Measurements from ENCODE around the gene STK11IP.
"Not testable (repeated sequence)": the region's sequence is repeated elsewhere in the genome, so short reads cannot be mapped to it uniquely, and the experiment has no call there.

Gene STK11IP

DNA sequence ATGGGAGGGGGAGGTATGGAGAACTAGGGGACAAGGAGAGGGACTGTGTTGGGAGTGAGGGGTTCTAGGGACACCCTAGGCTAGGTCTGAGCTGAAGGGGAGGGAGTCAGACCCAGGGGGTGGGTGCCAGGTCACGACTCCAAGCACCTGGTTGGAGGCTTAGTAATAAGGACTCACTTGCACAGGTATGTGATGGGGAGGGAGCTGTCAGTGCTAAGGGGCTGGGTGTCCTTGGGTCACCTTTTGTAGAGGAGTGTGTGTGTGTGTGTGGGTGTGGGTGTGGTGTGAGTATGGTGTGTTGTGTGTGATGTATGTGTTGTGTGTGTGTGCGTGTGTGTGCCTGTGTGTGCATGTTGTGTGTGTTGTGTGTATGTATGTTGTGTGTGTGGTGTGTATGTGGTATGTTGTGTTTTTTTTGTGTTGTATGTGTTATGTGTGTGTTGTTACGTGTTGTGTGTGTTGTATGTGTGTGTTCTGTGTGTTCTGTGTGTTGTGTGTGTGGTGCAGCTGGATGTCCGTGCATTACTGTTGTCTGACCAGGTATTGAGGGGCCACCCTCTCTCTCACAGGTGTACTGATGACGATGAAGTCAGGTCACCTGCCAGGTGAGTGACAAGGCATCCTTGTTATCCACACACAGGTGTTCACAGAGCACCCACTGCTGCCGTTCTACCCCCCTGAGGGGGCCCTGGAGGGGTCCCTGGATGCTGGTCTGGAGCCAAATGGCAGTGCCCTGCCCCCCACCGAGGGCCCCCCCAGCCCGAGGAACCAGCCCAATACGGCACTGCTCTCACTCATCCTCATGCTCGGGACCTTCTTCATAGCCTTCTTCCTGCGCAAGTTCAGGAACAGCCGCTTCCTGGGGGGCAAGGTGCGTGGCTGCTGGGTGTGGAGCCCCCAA, 39.5 kb downstream of the STK11IP start:
- DNase-seq = no peak

DNA sequence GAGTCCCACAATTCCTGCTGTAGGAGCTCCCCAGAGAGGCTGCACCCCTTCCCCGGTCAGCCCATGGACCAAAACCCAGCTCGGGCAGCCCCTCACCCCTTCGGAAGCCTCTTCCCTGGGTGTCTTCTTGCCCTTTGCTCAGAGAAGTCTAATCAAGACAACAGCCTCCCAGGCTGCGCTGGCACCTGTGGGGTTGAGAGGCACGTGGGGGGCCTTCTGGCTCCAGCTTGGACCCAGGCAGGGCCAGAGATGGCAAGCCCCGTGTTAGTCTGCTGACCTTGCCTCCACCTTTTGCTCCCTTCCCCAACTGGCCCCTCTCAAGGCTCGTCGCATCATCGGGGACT, 40.2 kb downstream of the STK11IP start:
- DNase-seq = no peak

DNA sequence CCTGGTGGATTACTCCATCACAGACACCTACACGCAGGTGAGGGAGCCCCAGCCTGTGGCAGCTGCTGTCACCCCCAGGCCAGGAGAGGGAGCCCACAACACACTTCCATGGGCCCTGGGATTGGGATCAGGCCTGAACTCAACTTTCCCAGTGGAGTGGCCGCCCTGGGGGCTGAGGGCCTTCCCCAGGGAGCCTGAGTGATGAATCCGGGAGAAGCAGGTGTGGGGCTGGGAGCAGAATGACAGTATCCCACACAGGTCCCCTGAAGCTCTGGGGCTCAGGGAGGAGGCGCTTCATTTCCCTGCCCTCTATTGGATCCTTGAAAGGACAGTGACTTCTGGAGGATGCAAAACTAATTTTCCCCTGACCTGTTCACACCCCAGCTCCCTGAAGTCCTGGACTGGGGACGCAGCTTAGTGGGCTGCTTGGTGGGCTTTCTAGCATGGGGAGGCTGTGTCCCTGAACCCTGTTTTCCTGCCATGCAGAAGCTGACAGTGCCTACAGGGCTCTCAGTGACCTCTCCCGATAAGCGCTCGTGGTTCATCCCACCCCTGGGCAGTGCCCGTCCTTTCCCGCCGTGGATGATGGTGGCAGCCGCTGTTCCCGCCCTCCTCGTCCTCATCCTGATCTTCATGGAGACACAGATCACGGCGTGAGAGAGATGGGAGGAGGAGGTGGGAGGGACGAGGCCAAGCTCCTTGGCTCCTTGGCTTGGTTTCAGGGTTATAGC, 40.7 kb downstream of the STK11IP start:
- DNase-seq = no peak

DNA sequence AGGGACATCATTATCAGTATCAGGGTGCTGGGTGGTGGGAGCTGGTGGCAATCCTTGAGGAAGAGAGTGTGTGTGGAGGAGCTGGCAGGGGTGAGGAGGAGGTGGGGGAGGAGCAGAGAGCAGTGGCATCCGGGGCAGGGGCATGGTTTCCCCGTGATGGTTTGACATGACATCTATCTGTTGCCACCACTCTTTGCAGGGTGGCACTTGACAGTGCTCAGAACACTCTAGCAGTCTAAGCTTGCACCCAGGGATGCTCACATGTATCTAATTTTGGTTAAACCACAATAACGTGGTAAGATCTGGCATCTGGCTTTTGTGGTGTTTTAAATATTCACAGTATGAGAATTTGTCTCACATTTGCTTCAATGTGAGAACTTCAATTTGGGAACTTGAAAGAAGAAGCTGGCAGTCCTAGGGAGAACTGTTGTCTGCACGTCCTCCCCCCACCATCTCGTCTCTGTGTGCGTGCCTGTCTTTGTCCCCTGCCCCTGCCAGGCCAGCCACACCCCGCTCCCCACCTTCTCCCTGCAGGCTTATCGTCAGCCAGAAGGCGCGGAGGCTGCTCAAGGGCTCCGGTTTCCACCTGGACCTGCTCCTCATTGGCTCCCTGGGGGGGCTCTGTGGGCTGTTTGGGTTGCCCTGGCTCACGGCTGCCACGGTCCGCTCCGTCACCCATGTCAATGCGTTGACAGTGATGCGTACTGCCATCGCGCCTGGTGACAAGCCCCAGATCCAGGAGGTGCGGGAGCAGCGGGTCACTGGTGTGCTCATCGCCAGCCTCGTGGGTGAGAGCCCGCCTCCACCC, 41.5 kb downstream of the STK11IP start:
- DNase-seq = no peak

DNA sequence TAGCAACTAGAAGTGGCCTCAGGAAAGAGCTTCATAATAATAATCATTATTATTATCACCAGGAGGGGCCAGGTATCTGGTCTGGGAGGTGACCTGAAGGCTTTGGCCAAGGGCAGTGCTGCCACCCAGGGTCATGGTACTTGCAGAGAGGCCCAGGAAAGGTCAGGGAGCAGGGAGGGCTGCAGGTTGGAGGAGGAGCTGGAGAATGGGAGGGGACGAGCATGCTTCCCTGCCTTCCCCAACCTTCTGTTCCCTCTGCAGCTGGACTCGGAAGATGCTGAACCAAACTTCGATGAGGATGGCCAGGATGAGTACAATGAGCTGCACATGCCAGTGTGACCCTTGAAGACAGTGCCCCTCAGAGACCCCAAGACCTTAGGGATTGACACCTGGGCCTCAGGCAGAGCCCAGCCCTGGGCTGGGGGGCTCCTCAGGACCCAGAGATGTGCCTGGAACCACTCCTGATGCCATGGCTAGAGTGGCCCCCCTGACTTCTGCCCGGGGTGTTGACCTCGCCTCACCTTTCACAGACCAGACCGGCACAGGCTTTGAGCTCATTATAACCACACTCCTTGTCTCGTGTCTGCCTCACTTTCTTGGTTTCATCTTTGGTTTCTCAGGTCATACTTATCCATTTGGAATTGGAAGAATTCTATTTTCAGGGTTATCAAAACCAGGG, 43.9 kb downstream of the STK11IP start:
- DNase-seq = no peak

DNA sequence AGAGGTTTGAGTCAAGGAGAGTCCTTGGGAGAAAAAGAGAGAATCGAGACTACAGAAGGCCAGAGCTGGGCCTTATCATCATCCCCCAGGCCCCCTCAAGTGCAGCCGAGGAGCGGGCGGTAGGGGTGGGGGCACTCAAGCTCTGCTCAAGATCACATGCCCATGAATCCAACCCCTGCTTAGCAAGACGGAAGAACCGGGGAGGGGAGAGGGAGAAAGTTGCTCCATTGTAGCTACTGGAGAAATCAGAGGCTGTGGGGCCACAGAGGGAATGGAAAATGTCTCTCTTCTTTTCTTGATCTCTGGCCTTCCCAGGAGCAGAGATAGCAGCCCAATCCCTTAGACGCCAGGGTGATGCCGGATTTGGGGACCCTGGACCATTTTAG, 44.4 kb downstream of the STK11IP start:
- no peak for DNase-seq

DNA sequence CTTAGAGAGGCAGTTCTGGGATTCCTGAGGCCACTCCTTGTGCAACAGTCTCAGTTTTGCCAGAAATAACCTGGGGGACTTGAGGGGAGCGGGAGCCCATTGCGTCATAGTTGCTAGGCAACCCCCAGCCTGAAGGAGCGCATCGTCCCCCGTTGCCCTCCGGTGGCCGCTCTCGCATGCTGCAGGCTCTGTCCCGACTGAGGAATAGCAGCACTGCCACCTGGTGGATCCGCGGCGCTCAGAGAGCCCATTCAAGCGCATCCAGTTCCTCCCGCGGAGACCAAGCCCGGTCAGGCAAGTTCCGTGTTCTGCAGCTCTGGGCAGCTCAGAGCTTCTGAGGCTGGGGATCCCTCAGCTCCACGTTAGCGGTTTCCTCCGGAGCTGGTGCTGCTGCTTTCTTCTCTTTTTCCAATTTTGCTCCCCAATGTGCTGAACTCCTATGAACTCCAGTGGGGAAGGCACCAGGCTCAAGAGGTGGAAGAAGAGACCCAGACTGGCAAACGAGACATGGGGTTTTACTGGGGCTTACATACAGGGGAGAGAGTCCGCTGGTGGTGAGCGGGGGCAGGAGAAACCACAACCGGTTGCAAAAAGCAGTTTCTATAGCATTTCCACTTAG, 44.9 kb downstream of the STK11IP start:
- DNase-seq = peak; percentile 93

DNA sequence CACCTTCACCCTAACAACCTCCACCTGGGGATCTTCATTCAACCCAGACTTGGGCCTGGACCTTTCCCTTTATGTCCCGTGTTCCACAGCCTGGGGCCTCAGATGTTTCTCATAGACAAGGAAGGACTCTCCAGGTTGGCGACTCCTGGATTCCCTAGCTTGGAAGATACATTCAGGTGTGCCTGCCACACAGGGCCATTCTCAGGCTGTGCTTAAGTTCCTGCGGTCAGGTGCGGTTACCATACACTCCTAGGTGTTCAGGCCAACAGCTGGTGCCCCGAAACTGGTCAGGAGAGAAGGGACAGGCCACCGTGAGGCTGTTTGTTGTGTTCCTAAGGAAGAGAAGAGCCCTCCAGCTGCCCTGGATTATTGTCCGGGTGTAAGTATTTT, 45.4 kb downstream of the STK11IP start:
- DNase-seq = no peak

DNA sequence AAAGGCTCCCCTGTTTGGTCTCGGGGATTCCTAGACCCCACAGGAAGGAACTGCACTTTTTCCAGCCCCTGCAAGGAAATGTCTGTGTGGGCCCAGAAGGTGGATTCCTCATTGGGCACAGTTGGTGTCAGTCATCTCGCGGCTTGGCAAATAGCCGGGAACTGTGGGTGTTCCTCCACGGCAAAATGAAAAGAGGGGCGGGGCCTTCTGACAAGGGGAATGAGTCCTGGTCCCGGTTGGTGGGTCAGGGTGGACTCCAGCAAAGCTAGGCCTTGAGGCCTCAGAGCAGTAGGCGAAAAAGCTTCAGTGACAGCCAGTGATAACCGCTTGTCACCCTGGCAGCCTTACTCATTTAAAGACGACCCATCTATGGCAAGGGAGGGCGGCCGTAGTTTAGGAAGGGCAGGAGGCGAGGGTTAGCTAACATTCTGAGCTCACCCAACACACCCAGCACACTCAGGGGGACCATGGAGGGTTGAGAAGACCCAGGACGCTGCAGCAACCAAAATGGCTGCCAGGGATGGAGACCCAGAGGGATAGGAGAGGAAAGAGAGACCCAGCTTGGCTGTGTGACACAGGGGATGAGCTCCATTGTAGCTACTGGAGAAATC, 46.2 kb downstream of the STK11IP start:
- DNase-seq = no peak

DNA sequence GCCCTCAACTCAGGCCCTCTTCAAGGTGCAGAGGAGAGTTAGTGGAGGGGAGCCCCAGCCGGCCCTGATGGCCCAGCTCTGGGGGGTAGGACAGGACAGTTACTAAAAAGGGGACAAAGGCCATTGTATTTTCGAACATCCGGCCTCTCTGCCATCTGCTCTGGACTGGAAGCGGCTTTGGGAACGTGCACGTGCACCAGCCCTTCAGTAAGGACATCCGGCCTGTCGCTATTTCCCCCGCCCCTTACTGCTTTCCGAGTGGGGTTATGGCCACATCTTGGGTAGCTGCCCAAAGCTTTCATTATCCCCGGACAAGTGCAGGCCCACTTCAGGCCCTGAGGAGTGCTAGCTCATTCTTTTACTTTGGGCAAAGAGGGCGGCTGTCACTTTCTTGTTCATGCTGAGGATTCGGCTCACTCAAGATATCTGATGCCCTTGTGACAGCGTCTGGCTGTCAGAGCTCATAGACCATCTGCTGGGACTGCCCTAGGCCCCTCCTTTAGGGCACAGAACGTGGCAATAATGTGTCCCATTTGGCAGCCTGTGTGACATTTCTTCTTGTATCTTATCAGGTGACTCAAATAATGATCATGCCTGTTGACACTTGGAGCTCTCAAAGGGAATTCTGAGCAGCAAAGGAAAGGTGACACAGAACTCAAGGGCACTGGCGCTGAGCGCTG, 47.3 kb downstream of the STK11IP start:
- DNase-seq = no peak

DNA sequence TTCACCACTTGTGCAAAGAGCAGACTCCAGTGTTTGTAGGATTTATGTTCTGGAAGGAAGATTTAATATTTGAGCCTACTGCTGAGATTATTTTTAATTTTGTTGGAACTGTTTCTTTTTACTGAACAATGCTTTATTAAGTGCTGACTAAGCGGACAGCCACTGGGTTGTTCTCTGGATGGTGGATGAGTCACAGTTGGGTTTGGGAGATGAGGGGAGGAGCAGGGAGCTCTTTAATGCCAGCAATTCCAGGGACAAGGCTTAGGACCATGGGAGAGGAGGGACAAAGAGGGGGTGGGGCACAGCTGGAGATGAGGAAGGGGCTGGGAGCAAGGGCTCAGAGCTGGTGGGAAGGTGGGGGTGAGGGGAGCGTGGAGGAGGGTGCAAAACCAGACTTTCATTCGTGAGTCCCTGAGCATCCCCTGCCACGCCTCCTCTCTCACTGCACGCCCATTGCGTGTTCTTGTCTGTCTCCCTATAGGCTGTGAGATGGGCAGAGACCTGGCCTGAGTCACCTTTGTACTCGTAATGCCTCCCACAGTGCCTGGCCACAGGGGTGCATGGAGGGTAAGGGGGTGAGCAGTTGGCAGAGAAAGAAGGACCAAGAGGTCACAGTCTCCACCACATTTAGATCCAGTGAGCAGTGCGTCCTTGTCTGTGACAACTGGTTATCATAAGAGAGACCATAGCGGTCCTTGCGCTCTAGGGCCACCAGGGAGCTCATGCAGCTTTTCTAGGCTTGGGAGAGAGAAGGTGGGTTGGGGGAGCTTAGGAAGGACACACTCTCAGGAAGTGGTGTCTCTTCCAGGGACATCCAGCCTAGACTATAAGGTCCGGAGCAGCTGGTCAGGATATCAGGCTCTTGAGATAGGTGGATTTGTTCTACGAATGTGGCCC, 48.2 kb downstream of the STK11IP start:
- DNase-seq = no peak

DNA sequence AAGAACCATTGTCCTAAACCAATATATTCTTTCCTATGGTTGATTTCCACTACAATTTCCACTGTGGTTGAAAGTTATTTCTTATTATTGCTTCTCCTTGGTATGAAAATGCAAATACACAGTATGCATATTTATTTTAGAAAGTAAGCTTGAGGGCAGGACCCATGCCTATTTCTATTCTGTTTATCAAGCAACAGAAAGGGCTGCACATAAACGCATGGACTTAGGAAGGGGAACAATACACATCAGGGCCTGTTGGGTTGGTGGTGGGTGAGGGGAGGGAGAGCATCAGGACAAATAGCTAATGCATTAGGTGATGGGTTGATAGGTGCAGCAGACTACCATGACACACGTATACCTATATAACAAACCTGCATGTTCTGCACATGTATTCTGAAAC, 50.5 kb downstream of the STK11IP start:
- DNase-seq = no peak

DNA sequence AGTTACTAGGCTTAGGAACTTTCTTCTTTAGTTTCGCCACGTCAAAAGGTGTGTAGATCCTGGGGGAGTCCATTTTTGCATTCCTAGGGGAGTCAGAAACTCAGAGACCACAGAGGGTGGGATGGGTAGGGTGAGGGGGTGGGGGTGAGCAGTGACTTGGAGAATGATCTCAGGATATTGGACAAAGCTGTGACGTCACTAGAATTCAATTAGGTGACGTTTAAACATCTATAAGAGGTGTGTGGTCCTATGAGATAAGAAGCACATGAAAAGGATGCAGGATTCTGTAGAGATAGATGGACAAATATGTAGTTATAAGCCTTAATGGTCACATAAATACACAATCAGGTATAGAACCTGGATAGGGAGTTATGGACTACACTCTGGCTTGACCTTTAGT, 51.3 kb downstream of the STK11IP start:
- DNase-seq = no peak

DNA sequence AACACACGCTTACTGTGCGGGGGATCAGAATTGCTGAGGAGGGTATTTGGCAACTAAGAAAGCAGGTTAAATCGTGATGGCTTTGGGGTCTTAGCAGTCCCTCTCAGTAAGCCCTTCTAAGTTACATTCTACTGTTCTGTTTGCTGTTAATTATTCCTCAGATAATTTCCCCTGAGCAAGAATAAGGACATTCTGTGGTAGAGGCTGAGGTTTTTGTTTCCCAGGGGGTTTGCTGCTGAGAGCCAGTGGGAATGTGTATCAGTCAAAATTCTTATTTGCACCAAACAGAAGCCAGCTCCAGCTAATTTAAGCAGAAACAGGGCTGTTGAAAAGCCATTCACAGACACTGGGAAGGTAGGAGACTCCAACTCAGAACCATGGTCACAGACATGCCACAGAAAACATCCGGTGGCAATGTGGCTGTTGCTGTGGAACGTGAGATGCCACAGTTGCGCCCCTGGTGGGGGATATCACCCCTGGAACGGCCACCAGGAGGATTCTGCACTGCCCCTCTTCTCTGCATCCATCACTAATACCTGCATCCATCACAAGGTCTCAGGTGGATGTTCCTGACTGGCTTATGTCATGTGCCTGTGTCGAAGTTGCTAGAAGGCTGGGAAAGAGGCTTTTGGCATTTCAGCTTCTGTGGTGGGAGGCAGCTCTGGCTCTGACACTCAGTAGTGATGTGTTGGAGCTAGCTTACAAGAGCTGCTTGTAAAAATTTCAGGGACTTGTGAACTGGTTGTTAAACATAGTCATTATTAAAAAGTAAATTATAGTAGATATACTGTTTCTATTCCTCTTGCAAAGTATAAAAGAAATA, 53.0 kb downstream of the STK11IP start:
- no peak for DNase-seq

DNA sequence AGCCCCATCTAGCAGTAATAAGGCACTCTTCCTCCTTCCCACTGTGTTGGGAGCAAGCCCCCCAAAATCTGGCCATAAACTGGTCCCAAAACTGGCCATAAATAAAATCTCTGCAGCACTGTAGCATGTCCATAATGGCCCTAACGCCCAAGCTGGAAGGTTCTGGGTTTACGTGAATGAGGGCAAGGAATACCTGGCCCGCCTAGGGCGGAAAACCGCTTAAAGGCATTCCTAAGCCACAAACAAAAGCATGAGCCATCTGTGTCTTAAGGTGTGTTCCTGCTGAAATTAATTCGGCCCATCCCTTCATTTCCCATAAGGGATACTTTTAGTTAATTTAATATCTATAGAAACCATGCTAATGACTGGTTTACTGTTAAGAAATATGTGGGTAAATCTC, 54.0 kb downstream of the STK11IP start:
- not testable (repeated sequence) for DNase-seq

DNA sequence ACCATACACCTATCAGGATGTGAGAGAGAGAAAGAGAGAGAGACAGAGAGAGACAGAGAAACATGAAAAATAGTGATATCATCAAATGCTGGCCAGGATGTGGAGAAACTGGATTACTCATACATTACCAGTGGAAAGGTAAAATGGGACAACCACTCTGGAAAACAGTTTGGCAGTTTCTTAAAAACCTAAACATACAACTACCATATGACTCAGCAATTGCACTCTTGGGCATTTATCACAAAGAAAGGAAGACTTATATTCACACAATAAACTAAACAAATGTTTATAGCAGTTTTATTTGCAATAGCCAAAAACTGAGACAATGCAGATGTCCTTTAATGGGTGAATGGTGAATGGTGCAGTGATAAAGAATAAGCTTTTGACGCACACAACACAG, 58.9 kb downstream of the STK11IP start:
- DNase-seq = no peak

DNA sequence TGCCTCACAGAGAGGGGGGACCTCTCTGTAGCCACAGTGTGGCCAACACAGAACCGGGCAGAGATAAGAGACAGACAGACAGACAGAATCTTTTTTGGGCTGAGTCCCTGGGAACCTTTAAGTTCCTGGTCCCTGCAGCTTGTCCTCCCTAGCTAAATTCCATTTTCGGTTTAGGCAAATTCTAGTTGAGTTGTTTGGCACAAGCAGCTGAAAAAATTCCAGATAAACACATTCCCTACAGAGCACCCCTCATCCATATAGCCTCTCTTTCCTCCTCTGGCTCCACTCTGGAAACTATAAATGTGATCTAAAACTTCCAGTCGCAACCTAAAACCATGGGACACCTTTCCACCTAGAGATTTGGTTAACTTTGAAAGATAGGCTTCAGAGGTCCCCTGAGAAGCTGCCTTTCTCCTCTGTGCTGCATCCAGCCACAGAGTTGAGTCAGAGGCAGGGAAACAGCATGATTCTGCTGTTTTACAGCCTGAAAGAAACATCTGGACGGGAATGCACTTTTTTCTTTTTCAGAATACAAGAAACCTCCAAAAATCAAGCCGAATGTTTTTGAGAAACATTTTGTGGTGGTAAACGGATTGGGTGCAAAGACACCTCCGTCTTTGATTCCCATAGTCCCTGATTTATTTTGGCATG, 60.7 kb downstream of the STK11IP start:
- no peak for DNase-seq

DNA sequence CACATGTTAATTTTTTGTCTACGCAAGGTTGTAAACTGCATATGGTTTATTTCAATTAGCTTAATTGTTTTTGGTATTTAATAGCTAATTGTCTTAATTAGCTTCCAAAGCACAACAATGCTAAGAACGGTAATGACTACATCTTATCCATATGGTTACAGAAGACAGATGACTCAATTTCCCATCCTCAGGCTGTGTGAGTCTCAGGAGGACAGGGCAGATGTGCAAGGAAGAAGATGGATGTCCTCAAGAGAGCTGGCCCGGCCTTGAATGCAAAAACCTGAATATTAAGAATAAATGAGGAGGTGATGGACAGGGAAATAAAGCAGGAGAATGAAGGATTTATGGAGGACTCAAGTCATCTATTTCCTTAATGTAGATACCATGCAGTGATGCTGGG, 61.2 kb downstream of the STK11IP start:
- DNase-seq = no peak

Data from activated T-cell treated with anti-CD3 and anti-CD28 coated beads, Interleukin-2, amount 50 U/mL, for 48 hours (primary cell).